GM19468 (cell line): ENCODE measurements around the gene AK3.

Experiments used
- ATAC-seq: cut with Tn5 transposase; IDR thresholded peaks from one replicate; pipeline ENCODE4 v1.9.1; 2021; ENCODE audit warnings: mild to moderate bottlenecking, moderate library complexity, moderate number of reproducible peaks; ENCODE audit not compliant: unreplicated experiment; ENCODE audit errors: extremely low read depth

Gene AK3

GRCh38 chr9:4750023-4750673, 9.1 kb upstream of the AK3 start:
- no peak for ATAC-seq

- no peak for ATAC-seq
Observed at GRCh38 chr9:4748612-4749011, 7.6 kb upstream of the AK3 start.

- ATAC-seq = no peak
Observed at GRCh38 chr9:4746278-4747030, 5.5 kb upstream of the AK3 start.

GRCh38 chr9:4743131-4743875, 2.3 kb upstream of the AK3 start:
- no peak for ATAC-seq

GRCh38 chr9:4742246-4742645, 1.2 kb upstream of the AK3 start:
- no peak for ATAC-seq

- ATAC-seq = no peak
Observed at GRCh38 chr9:4741365-4742089, 525 bp upstream of the AK3 start.

GRCh38 chr9:4740388-4740637, 689 bp downstream of the AK3 start:
- ATAC-seq = no peak

- ATAC-seq = no peak
Observed at GRCh38 chr9:4739587-4740387, 1.2 kb downstream of the AK3 start.

GRCh38 chr9:4738866-4739586, 2.0 kb downstream of the AK3 start:
- no peak for ATAC-seq

GRCh38 chr9:4734150-4734549, 6.9 kb downstream of the AK3 start:
- no peak for ATAC-seq

GRCh38 chr9:4732890-4733289, 8.1 kb downstream of the AK3 start:
- no peak for ATAC-seq

GRCh38 chr9:4727593-4727992, 13.4 kb downstream of the AK3 start:
- no peak for ATAC-seq

GRCh38 chr9:4725706-4726442, 15.1 kb downstream of the AK3 start:
- no peak for ATAC-seq

- no peak for ATAC-seq
Observed at GRCh38 chr9:4721736-4722135, 19.3 kb downstream of the AK3 start.

GRCh38 chr9:4718911-4719310, 22.1 kb downstream of the AK3 start:
- no peak for ATAC-seq

GRCh38 chr9:4717815-4718214, 23.2 kb downstream of the AK3 start:
- ATAC-seq = no peak

GRCh38 chr9:4716163-4716562, 24.8 kb downstream of the AK3 start:
- no peak for ATAC-seq

GRCh38 chr9:4714266-4715016, 26.6 kb downstream of the AK3 start:
- ATAC-seq = no peak
